ENCODE measurements around the gene TMEM106A.
"Not testable (repeated sequence)": the region's sequence is repeated elsewhere in the genome, so short reads cannot be mapped to it uniquely, and the experiment has no call there.

Gene TMEM106A

GRCh38 chr17:43211480-43212402, at the start of gene TMEM106A:
Gene TMEM106A, plus strand, starts transcription at chr17:43211875. Its CDS starts 1,167 bp downstream, at chr17:43213042.
- DNase-seq (ENCODE audit: low read depth), result peak; percentile 65

GRCh38 chr17:43165971-43166370, 45.7 kb upstream of the TMEM106A start:
- DNase-seq (ENCODE audit: low read depth), result not testable (repeated sequence)

GRCh38 chr17:43169561-43170139, 42.0 kb upstream of the TMEM106A start:
- DNase-seq (ENCODE audit: low read depth), result no peak

- DNase-seq (ENCODE audit: low read depth), result peak; percentile 74
Measured at GRCh38 chr17:43170140-43170765, 41.4 kb upstream of the TMEM106A start.

GRCh38 chr17:43170766-43171585, 40.7 kb upstream of the TMEM106A start, which contains the start of gene NBR1:
Gene NBR1, plus strand, starts transcription at chr17:43171214. Its CDS starts 4,586 bp downstream, at chr17:43175800.
- peak; percentile 89 for DNase-seq (ENCODE audit: low read depth)

GRCh38 chr17:43171586-43172487, 39.8 kb upstream of the TMEM106A start:
- no peak for DNase-seq (ENCODE audit: low read depth)

GRCh38 chr17:43175213-43176118, 36.2 kb upstream of the TMEM106A start:
- no peak for DNase-seq (ENCODE audit: low read depth)

GRCh38 chr17:43176119-43176570, 35.5 kb upstream of the TMEM106A start:
- DNase-seq (ENCODE audit: low read depth), result no peak

GRCh38 chr17:43183921-43184320, 27.8 kb upstream of the TMEM106A start:
- no peak for DNase-seq (ENCODE audit: low read depth)

GRCh38 chr17:43186656-43187055, 25.0 kb upstream of the TMEM106A start:
- DNase-seq (ENCODE audit: low read depth), result not testable (repeated sequence)

- DNase-seq (ENCODE audit: low read depth), result no peak
Measured at GRCh38 chr17:43193251-43193650, 18.4 kb upstream of the TMEM106A start.

GRCh38 chr17:43199633-43200032, 12.0 kb upstream of the TMEM106A start:
- DNase-seq (ENCODE audit: low read depth), result no peak

GRCh38 chr17:43200127-43200526, 11.5 kb upstream of the TMEM106A start:
- no peak for DNase-seq (ENCODE audit: low read depth)

GRCh38 chr17:43203013-43203412, 8.7 kb upstream of the TMEM106A start:
- DNase-seq (ENCODE audit: low read depth), result not testable (repeated sequence)

- no peak for DNase-seq (ENCODE audit: low read depth)
Measured at GRCh38 chr17:43210576-43210975, 1.1 kb upstream of the TMEM106A start.

- no peak for DNase-seq (ENCODE audit: low read depth)
Measured at GRCh38 chr17:43211123-43211479, 574 bp upstream of the TMEM106A start.

GRCh38 chr17:43212641-43213490, 1.2 kb downstream of the TMEM106A start:
- DNase-seq (ENCODE audit: low read depth), result no peak

GRCh38 chr17:43213545-43213944, 1.9 kb downstream of the TMEM106A start:
- DNase-seq (ENCODE audit: low read depth), result no peak

- no peak for DNase-seq (ENCODE audit: low read depth)
Measured at GRCh38 chr17:43215341-43215740, 3.7 kb downstream of the TMEM106A start.

Data from activated T-cell treated with anti-CD3 and anti-CD28 coated beads for 1 hour (primary cell).